GM12891 (cell line): Measurements from ENCODE around the gene LPIN1.

ENCODE experiments used
- PAX5 ChIP-seq: IDR thresholded peaks from 2 replicates; pipeline ENCODE4 v1.6.1; 2011; ENCODE audit warnings: low read length, moderate library complexity, mild to moderate bottlenecking; ENCODE audit not compliant: insufficient read depth, severe bottlenecking
- POLR2A ChIP-seq: IDR thresholded peaks from 2 replicates; pipeline ENCODE4 v1.6.1; 2011; ENCODE audit warnings: low read depth, low read length, control low read depth
- POLR2AphosphoS5 ChIP-seq: IDR thresholded peaks from 2 replicates; pipeline ENCODE4 v1.6.1; 2011; ENCODE audit warnings: low read depth, low read length, control low read depth
- POU2F2 ChIP-seq: IDR thresholded peaks from 2 replicates; pipeline ENCODE4 v1.6.1; 2011; ENCODE audit warnings: low read depth, mild to moderate bottlenecking, control low read depth, low read length, moderate library complexity
- SPI1 ChIP-seq: IDR thresholded peaks from 2 replicates; pipeline ENCODE4 v1.6.1; 2011; ENCODE audit warnings: low read depth, low read length, control low read depth
- TAF1 ChIP-seq: IDR thresholded peaks from 2 replicates; pipeline ENCODE4 v1.6.1; 2011; ENCODE audit warnings: low read depth, low read length, control low read depth

DNA sequence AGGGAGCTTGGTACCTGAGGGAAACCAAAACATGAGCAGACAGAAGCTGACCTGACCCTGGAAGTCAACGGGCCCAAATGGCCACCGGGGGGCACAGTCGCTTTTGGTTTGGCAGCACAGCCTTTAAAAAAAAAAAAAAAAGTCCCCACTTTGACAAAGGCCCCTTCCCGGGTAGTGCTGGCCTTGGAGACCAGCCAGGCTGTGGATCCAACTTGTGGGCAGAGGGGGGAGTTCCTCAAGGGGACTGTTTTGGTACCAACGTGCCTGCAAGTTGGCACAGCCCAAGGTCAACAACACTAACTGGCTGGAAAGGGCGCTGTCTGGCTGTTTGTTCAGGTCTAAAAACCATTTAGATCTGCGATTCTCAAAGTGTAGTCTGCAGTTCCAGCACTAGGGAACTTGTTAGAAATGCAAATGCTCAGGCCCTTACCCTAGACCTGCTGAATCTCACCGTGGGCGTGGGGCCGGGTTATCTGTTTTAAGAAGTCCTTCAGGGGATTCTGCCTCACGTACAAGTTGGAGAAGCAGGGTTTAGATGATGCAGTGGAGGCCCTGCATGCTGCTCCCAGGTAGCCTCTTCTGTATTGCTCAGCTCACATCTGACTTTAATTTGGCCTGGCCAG lies 83.0 kb downstream of the LPIN1 start:
- no peak for TF ChIP-seq POLR2A
- TF ChIP-seq POLR2AphosphoS5: no peak; the same call in 1 of the 2 replicates
- no peak for TF ChIP-seq POU2F2
- no peak for TF ChIP-seq SPI1
- no peak for TF ChIP-seq PAX5
- no peak for TF ChIP-seq TAF1
